NCI-H82 (cell line): Measurements from ENCODE around the gene NECTIN1.

Experiments
- DNase-seq: peaks from one replicate; lab custom pipeline; 2025; lab: John Stamatoyannopoulos, UW

The NECTIN1 gene

GRCh38 chr11:119728651-119729580 is at the start of gene NECTIN1:
TSS of gene NECTIN1 (minus strand) at chr11:119729200. CDS start at chr11:119728553, 647 bp downstream.
- peak; percentile 96 for DNase-seq

- no peak for DNase-seq
These were observed 49.6 kb upstream of the NECTIN1 start for GRCh38 chr11:119778391-119779194.

GRCh38 chr11:119777940-119778339 is 48.9 kb upstream of the NECTIN1 start:
- no peak for DNase-seq

GRCh38 chr11:119776651-119777050 is 47.7 kb upstream of the NECTIN1 start:
- no peak for DNase-seq

- no peak for DNase-seq
These were observed 47.1 kb upstream of the NECTIN1 start for GRCh38 chr11:119776031-119776636.

- no peak for DNase-seq
These were observed 45.3 kb upstream of the NECTIN1 start for GRCh38 chr11:119774172-119774763.

- peak; percentile 49 for DNase-seq
These were observed 43.8 kb upstream of the NECTIN1 start for GRCh38 chr11:119772641-119773415.

- DNase-seq = no peak
These were observed 43.1 kb upstream of the NECTIN1 start for GRCh38 chr11:119772076-119772475.

GRCh38 chr11:119771172-119771770 is 42.3 kb upstream of the NECTIN1 start:
- no peak for DNase-seq

GRCh38 chr11:119765628-119766027 is 36.6 kb upstream of the NECTIN1 start:
- peak; percentile 34 for DNase-seq

GRCh38 chr11:119764108-119764868 is 35.3 kb upstream of the NECTIN1 start:
- peak; percentile 18 for DNase-seq

- DNase-seq = no peak
These were observed 34.2 kb upstream of the NECTIN1 start for GRCh38 chr11:119763071-119763728.

GRCh38 chr11:119759747-119760412 is 30.9 kb upstream of the NECTIN1 start:
- no peak for DNase-seq

- peak; percentile 6 for DNase-seq
These were observed 30.3 kb upstream of the NECTIN1 start for GRCh38 chr11:119759324-119759723.

- DNase-seq = no peak
These were observed 29.3 kb upstream of the NECTIN1 start for GRCh38 chr11:119758291-119758690.

- DNase-seq = no peak
These were observed 28.4 kb upstream of the NECTIN1 start for GRCh38 chr11:119757378-119757777.

GRCh38 chr11:119756169-119756865 is 27.3 kb upstream of the NECTIN1 start:
- no peak for DNase-seq

- DNase-seq = no peak
These were observed 26.5 kb upstream of the NECTIN1 start for GRCh38 chr11:119755356-119756071.
